ENCODE results near the gene RBM20. TPM values are rescaled to one million over a fixed set of nuclear protein-coding genes. Genes with fewer than 3 reads are reported as not detected.

RBM20 gene
- total and polyA plus RNA-seq, 10 of the 15 experiments (the other 5 are each of a cell fraction or from before 2014, with no cell fraction given): 0.04 to 0.26 (median 0.15) TPM

GRCh38 chr10:110802551-110803238 is 158.6 kb downstream of the RBM20 start (continued):
- TF ChIP-seq BRCA1 (IDR thresholded peaks at IDR 0.05; ENCODE audit: low read depth, low read length): no peak
- no peak for TF ChIP-seq KLF5 (IDR thresholded peaks at IDR 0.05; ENCODE audit: partially characterized antibody)
- TF ChIP-seq ZSCAN29 (IDR thresholded peaks at IDR 0.05): no peak
- TF ChIP-seq HSF1 (IDR thresholded peaks at IDR 0.05; ENCODE audit: low read depth, low read length): no peak
- no peak for TF ChIP-seq RB1 (IDR thresholded peaks at IDR 0.05; ENCODE audit: borderline replicate concordance)
- TF ChIP-seq, protein P1, sequence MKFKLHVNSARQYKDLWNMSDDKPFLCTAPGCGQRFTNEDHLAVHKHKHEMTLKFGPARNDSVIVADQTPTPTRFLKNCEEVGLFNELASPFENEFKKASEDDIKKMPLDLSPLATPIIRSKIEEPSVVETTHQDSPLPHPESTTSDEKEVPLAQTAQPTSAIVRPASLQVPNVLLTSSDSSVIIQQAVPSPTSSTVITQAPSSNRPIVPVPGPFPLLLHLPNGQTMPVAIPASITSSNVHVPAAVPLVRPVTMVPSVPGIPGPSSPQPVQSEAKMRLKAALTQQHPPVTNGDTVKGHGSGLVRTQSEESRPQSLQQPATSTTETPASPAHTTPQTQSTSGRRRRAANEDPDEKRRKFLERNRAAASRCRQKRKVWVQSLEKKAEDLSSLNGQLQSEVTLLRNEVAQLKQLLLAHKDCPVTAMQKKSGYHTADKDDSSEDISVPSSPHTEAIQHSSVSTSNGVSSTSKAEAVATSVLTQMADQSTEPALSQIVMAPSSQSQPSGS (IDR thresholded peaks at IDR 0.05; ENCODE audit: low read length): peak; percentile 64
- no peak for TF ChIP-seq EZH2 (IDR thresholded peaks at IDR 0.05; ENCODE audit: borderline replicate concordance, control insufficient read depth, low read depth, low read length)
- TF ChIP-seq WRNIP1 (IDR thresholded peaks at IDR 0.05; ENCODE audit: borderline replicate concordance, low read depth, low read length): no peak
- 0 out of 2 replicates have a peak, but pooled peaks have one; percentile 27 for TF ChIP-seq IRF4 (IDR thresholded peaks at IDR 0.05; ENCODE audit: low read depth, low read length)
- TF ChIP-seq, protein P2, sequence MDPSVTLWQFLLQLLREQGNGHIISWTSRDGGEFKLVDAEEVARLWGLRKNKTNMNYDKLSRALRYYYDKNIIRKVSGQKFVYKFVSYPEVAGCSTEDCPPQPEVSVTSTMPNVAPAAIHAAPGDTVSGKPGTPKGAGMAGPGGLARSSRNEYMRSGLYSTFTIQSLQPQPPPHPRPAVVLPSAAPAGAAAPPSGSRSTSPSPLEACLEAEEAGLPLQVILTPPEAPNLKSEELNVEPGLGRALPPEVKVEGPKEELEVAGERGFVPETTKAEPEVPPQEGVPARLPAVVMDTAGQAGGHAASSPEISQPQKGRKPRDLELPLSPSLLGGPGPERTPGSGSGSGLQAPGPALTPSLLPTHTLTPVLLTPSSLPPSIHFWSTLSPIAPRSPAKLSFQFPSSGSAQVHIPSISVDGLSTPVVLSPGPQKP (IDR thresholded peaks at IDR 0.05; ENCODE audit: low read depth, low read length): no peak
- no peak for TF ChIP-seq POU2F2 (IDR thresholded peaks at IDR 0.05; ENCODE audit: borderline replicate concordance, low read depth, low read length)
- TF ChIP-seq, protein P3, sequence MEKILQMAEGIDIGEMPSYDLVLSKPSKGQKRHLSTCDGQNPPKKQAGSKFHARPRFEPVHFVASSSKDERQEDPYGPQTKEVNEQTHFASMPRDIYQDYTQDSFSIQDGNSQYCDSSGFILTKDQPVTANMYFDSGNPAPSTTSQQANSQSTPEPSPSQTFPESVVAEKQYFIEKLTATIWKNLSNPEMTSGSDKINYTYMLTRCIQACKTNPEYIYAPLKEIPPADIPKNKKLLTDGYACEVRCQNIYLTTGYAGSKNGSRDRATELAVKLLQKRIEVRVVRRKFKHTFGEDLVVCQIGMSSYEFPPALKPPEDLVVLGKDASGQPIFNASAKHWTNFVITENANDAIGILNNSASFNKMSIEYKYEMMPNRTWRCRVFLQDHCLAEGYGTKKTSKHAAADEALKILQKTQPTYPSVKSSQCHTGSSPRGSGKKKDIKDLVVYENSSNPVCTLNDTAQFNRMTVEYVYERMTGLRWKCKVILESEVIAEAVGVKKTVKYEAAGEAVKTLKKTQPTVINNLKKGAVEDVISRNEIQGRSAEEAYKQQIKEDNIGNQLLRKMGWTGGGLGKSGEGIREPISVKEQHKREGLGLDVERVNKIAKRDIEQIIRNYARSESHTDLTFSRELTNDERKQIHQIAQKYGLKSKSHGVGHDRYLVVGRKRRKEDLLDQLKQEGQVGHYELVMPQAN (conservative IDR thresholded peaks at IDR 0.05): no peak
- peak; percentile 39; the same call in 1 of the 2 replicates for TF ChIP-seq PAX5 (IDR thresholded peaks at IDR 0.05; ENCODE audit: borderline replicate concordance, low read depth, low read length)
- TF ChIP-seq BHLHE40 (IDR thresholded peaks at IDR 0.05; ENCODE audit: borderline replicate concordance in 1 of 2, low read depth in 2 of 2, low read length in 1 of 2): 0 out of 4 replicates have a peak, but pooled peaks of 1 of the 2 experiments have one; percentile 25
- no peak for TF ChIP-seq ASH2L (IDR thresholded peaks at IDR 0.05; ENCODE audit: borderline replicate concordance, low read depth)
- no peak for TF ChIP-seq ZNF217 (IDR thresholded peaks at IDR 0.05)
- TF ChIP-seq SMC3 (IDR thresholded peaks at IDR 0.05; ENCODE audit: borderline replicate concordance, low read length): peak; percentile 8; the same call in 1 of the 2 replicates
- no peak for TF ChIP-seq CREB1 (IDR thresholded peaks at IDR 0.05; ENCODE audit: low read depth)
- TF ChIP-seq SREBF2 (IDR thresholded peaks at IDR 0.05; ENCODE audit: low read length): no peak
- no peak for TF ChIP-seq IRF5 (IDR thresholded peaks at IDR 0.05; ENCODE audit: borderline replicate concordance)
- no peak for TF ChIP-seq SMAD5 (IDR thresholded peaks at IDR 0.05; ENCODE audit: low read depth)
- TF ChIP-seq, protein P4, sequence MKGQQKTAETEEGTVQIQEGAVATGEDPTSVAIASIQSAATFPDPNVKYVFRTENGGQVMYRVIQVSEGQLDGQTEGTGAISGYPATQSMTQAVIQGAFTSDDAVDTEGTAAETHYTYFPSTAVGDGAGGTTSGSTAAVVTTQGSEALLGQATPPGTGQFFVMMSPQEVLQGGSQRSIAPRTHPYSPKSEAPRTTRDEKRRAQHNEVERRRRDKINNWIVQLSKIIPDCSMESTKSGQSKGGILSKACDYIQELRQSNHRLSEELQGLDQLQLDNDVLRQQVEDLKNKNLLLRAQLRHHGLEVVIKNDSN (IDR thresholded peaks at IDR 0.05; ENCODE audit: borderline replicate concordance, extremely low read length, insufficient read depth, low read depth, low read length): peak; percentile 42

All from GM12878 (cell line).